HFF-Myc (cell line): ENCODE data around the gene PPM1B.

Experiments used
- DNase-seq: peaks from one replicate; pipeline ENCODE4 v3.0.0-alpha.2; 2011; ENCODE audit warnings: low read depth; ENCODE audit errors: extremely low read depth
- H3K4me3 ChIP-seq: replicated peaks from 2 replicates; pipeline ENCODE4 v1.5.1; 2011; ENCODE audit warnings: low read depth, mild to moderate bottlenecking, control low read depth, low read length
- TF ChIP-seq, protein P1 (sequence below): IDR thresholded peaks from 2 replicates; pipeline ENCODE4 v1.5.1; 2012; ENCODE audit warnings: mild to moderate bottlenecking, low read depth, low read length, control low read depth; ENCODE audit errors: missing control alignments

Gene PPM1B

DNA sequence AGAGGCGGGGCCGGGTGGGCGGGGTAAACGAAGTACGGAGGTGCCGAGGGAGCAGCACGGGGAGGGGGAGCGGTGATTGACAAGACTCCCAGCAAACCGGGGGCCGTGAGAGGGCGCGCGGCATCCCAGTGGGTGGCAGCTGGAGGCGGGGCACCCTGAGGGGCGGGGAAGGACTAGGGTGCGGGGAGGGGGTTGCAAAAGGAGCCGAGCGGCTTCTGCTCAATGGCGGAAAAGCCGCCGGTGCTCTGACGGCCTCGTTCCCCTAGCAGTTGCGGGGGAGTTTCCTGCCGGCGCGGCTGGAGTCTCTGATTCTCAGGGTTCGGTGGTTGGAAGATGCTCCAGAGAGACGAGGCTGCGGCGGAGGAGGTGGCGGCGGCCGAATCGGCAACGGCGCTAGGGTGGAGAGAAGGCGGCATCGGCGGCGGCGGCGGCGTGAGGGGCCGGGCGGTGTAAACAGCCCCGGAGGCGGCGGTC, at the start of gene PPM1B:
Gene PPM1B (plus strand): TSS at position 195 of the 474 bp plus-strand sequence. CDS start 32,325 bp downstream, outside the sequence.
- no peak for DNase-seq
- TF ChIP-seq, protein P1, sequence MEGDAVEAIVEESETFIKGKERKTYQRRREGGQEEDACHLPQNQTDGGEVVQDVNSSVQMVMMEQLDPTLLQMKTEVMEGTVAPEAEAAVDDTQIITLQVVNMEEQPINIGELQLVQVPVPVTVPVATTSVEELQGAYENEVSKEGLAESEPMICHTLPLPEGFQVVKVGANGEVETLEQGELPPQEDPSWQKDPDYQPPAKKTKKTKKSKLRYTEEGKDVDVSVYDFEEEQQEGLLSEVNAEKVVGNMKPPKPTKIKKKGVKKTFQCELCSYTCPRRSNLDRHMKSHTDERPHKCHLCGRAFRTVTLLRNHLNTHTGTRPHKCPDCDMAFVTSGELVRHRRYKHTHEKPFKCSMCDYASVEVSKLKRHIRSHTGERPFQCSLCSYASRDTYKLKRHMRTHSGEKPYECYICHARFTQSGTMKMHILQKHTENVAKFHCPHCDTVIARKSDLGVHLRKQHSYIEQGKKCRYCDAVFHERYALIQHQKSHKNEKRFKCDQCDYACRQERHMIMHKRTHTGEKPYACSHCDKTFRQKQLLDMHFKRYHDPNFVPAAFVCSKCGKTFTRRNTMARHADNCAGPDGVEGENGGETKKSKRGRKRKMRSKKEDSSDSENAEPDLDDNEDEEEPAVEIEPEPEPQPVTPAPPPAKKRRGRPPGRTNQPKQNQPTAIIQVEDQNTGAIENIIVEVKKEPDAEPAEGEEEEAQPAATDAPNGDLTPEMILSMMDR, result no peak
- H3K4me3 ChIP-seq, result peak within 1 kb of the TSS; percentile 80

DNA sequence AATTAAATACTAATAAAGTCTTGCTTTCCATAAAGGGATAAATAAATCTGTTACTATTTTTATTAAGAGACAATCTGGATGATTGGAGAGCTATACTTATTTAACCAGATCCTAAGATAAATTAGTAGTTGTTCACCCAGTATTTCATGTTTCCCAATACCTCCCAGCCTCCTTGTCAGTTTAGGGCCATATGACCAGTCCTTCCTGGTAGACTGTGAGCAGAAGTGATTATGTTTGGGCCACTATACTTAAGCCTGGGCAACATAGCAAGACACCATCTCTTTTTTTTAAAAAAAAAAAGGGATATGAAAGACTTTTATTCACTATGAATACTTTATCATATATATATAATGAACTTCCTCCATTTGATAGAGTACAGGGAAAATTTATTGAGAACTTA, 48.8 kb upstream of the PPM1B start:
- TF ChIP-seq, protein P1, result no peak
- no peak overlapping the region for H3K4me3 ChIP-seq
- no peak for DNase-seq

DNA sequence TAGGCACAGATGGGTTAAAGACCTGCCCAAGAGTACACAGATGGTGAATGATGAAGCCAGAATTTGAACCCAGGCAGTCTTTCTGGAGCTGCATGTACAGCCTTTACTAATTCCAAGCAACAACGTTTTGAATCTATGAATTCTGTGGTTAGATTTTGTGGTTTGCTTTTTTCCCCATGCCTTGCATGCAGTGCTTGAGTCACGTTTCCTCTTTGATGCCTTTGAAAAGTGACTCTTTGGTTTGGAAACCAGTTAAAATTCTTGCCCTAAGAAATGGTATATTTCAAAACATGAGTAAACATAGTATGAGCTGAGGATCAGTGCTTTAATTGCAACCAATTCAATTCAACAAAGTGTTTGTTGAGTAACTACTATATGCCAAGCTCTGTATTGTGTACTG, 48.2 kb upstream of the PPM1B start:
- H3K4me3 ChIP-seq, result no peak overlapping the region
- TF ChIP-seq, protein P1, result no peak
- DNase-seq, result peak; percentile 60

DNA sequence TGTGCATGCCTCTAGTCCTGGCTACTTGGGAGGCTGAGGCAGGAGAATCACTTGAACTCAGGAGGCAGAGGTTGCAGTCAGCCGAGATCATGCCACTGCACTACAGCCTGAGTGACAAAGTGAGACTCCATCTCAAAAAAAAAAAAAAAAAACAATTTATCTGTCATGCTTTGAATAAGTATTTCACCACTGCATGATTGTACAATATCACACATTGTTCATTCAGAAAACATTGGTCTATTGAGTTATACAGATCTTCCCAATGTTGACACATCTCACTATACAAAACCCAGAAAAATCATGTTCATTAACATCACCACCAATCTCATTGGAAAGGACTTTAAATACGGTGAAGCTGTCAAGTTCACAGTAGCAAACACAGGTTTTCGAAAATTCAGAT, 46.8 kb upstream of the PPM1B start:
- no peak for DNase-seq
- no peak overlapping the region for H3K4me3 ChIP-seq
- TF ChIP-seq, protein P1, result no peak

GRCh38 chr2:44124500-44124899, 44.2 kb upstream of the PPM1B start:
- H3K4me3 ChIP-seq, result no peak overlapping the region
- no peak for DNase-seq
- TF ChIP-seq, protein P1, result no peak

GRCh38 chr2:44126106-44126797, 42.4 kb upstream of the PPM1B start:
- no peak overlapping the region for H3K4me3 ChIP-seq
- TF ChIP-seq, protein P1, result no peak
- no peak for DNase-seq

DNA sequence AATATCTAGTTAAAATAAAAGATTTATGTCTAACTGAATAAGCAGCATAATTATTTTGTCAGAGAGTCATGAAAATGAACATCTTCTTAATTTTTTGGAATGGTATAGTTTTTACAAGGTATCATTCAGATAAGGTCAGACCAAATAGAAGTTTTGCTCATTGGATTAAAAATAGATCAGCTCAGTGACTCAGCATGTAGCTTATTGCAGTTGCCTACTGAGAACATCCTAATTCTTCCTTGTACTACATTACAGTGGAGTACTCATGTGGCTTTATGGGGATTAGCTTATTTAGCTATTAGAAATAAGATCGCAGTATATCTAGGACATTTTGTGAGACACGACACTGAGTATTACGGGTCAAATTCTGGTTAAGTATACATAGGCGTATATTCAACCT, 38.2 kb upstream of the PPM1B start:
- H3K4me3 ChIP-seq, result no peak overlapping the region
- TF ChIP-seq, protein P1, result no peak
- DNase-seq, result no peak
